Spinal cord (tissue), 10 donors: Measurements from ENCODE around the gene C1QTNF1. TPM values are rescaled to one million over a fixed set of nuclear protein-coding genes. Genes with fewer than 3 reads are reported as not detected.

ENCODE experiments used
- DNase-seq, 6 donors: peaks; one replicate each; pipeline versions ENCODE4 v3.0.0 to v3.0.0-alpha.2; 2013 to 2015; ENCODE audit warnings: low spot score in 6 of 6, low read depth in 4 of 6
- H3K27ac ChIP-seq: one replicate; pipeline ENCODE4 v1.5.1; 2013; ENCODE audit warnings: low read depth, low read length, control low read depth
- H3K27me3 ChIP-seq: one replicate; pipeline ENCODE4 v1.6.1; 2013; ENCODE audit warnings: low read length; ENCODE audit not compliant: control insufficient read depth, insufficient read depth
- H3K36me3 ChIP-seq: one replicate; pipeline ENCODE4 v1.6.1; 2013; ENCODE audit warnings: low read length; ENCODE audit not compliant: control insufficient read depth, insufficient read depth
- H3K4me1 ChIP-seq: one replicate; pipeline ENCODE4 v1.6.1; 2013; ENCODE audit warnings: low read length; ENCODE audit not compliant: control insufficient read depth, insufficient read depth
- H3K4me3 ChIP-seq: one replicate; pipeline ENCODE4 v1.5.1; 2013; ENCODE audit warnings: low read depth, low read length, control low read depth
- H3K9me3 ChIP-seq: one replicate; pipeline ENCODE4 v1.6.1; 2013; ENCODE audit warnings: low read length; ENCODE audit not compliant: control insufficient read depth, insufficient read depth
- WGBS: methylation state at CpG from one replicate; pipeline ENCODE4 v1.1.5; 2013; ENCODE audit warnings: missing lambda C conversion rate; ENCODE audit not compliant: insufficient coverage; 5-methylcytosine and 5-hydroxymethylcytosine counted together
- long read RNA-seq, 4 donors: transcript quantifications; one replicate each; lab custom pipeline, GENCODE V29; 2026
- polyA plus RNA-seq, 2 donors: library from polyadenylated mRNA; unstranded; fragments of 120-200 nt; gene quantifications; one replicate each; pipeline ENCODE4 v1.2.1, GENCODE V29; 2013; ENCODE audit not compliant: insufficient read length in 2 of 2
- total RNA-seq, 2 donors: library from RNA; depleted of rRNA in 1 of 2; stranded (reverse); fragments of 120-200 nt in 1 of 2; fragments of >200 nt in 1 of 2; gene quantifications; one replicate each; pipeline versions ENCODE4 v1.2.3 to v1.2.4, GENCODE V29; 2013 to 2014
- donor health status: healthy.

C1QTNF1 gene, protein sequence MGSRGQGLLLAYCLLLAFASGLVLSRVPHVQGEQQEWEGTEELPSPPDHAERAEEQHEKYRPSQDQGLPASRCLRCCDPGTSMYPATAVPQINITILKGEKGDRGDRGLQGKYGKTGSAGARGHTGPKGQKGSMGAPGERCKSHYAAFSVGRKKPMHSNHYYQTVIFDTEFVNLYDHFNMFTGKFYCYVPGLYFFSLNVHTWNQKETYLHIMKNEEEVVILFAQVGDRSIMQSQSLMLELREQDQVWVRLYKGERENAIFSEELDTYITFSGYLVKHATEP
- total RNA-seq = 10 to 100 TPM in 1 of 2 donors, 1 to 10 TPM in 1; 9.0 to 15.5 TPM
- polyA plus RNA-seq = 1 to 10 TPM; 4.0 to 7.1 TPM
- long read RNA-seq, donor 1 = 0 reads
- long read RNA-seq, donor 2 = 0 reads
- long read RNA-seq, donor 3 = 0 reads
- long read RNA-seq, donor 4 = 0 reads

- no peak within 1 kb of the TSS for H3K27ac ChIP-seq
- WGBS = 1% methylated on average over 56 of the region's 77 CpGs
- H3K27me3 ChIP-seq = peaks cover 70% of the 10 kb centered on the region
- H3K9me3 ChIP-seq = no peaks in the 10 kb centered on the region
- peak in 2 of 6 donors; percentile 63 to 77 for DNase-seq
- peaks cover 43% of the 10 kb centered on the region for H3K4me1 ChIP-seq
- no peaks in the 10 kb centered on the region for H3K36me3 ChIP-seq
- peak within 1 kb of the TSS; percentile 46 for H3K4me3 ChIP-seq
These were observed at the start of gene C1QTNF1 for GRCh38 chr17:79023886-79024771. TSS of gene C1QTNF1 (plus strand) at chr17:79024169. CDS start at chr17:79043969, 19,800 bp downstream.

DNA sequence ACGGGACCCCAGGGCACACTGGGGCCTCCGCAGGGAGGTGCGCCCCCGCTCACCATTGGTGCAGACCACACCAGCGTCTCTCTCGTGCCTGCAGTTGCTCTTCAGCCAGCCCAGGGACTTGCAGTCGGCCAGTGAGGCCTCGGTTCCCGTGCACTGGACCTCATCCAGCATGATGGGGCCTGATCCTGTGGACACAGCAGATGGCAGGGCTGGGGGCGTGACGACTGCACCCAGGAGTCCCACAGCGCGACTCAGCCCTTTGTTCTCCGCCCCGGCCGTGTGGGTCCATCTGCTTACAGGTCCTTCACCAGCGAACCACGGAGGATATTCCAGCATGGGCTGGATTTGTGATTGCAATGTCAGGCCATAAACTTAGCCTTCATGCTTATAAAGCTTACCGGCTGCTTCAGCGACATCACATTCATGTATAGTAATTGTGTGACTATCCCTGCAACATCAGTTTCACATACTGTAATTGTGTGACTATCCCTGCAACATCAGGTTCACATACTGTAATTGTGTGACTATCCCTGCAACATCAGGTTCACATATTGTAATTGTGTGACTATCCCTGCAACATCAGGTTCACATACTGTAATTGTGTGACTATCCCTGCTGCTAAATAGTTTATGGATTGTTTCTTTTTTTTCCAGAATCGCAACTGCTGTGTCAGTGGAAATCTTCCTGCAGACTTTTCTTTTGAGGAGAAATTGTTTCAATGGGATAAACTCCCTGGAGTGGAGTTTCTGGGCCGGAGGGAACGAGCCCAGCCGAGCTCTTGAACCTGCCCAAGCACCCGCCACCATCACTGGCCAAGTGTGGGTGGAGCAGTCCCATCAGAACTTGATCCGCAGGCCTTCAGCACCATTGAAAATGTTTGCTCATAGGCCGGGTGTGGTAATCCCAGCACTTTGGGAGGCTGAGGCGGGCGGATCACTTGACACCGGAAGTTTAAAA lies 49.1 kb upstream of the C1QTNF1 start:
- Histone ChIP-seq H3K4me1 (peaks cover 84% of the 10 kb centered on the region), H3K9me3 (no peaks in the 10 kb centered on the region), H3K27me3 (no peaks in the 10 kb centered on the region), H3K4me3 (peak overlapping the region; percentile 27), H3K36me3 (peaks cover 66% of the 10 kb centered on the region), H3K27ac (peak overlapping the region; percentile 88)
- DNase-seq = peak in 2 of 6 donors; percentile 74 to 93
- 41% methylated on average over 25 of the region's 30 CpGs for WGBS

GRCh38 chr17:78976907-78977680 lies 46.9 kb upstream of the C1QTNF1 start:
- H3K4me1 ChIP-seq = peaks cover 78% of the 10 kb centered on the region
- no peak overlapping the region for H3K4me3 ChIP-seq
- no peak overlapping the region for H3K27ac ChIP-seq

DNA sequence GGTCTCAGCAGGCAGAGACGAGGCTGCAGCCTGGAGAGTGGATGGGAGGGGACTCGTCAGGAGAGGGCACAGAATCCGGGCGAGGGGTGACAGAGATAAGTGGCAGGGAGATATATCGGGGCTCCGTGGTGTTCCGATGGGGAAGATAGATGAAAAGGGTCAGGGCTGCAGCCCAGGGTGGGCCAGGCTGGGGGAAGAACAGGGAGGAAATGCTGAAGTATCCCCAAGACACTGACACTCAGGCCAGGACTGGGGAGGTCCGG lies 46.4 kb upstream of the C1QTNF1 start:
- Histone ChIP-seq H3K27me3 (no peaks in the 10 kb centered on the region), H3K9me3 (no peaks in the 10 kb centered on the region), H3K4me3 (no peak overlapping the region), H3K4me1 (peaks cover 78% of the 10 kb centered on the region), H3K36me3 (peaks cover 44% of the 10 kb centered on the region), H3K27ac (no peak overlapping the region)
- 88% methylated on average over 8 of the region's 8 CpGs for WGBS
- DNase-seq = no peak

More at GRCh38 chr17:78976907-78977680, 46.9 kb upstream of the C1QTNF1 start:
- Histone ChIP-seq H3K9me3 (no peaks in the 10 kb centered on the region), H3K36me3 (peaks cover 49% of the 10 kb centered on the region), H3K27me3 (no peaks in the 10 kb centered on the region)
- no peak for DNase-seq
- WGBS = 81% methylated on average over 20 of the region's 20 CpGs

DNA sequence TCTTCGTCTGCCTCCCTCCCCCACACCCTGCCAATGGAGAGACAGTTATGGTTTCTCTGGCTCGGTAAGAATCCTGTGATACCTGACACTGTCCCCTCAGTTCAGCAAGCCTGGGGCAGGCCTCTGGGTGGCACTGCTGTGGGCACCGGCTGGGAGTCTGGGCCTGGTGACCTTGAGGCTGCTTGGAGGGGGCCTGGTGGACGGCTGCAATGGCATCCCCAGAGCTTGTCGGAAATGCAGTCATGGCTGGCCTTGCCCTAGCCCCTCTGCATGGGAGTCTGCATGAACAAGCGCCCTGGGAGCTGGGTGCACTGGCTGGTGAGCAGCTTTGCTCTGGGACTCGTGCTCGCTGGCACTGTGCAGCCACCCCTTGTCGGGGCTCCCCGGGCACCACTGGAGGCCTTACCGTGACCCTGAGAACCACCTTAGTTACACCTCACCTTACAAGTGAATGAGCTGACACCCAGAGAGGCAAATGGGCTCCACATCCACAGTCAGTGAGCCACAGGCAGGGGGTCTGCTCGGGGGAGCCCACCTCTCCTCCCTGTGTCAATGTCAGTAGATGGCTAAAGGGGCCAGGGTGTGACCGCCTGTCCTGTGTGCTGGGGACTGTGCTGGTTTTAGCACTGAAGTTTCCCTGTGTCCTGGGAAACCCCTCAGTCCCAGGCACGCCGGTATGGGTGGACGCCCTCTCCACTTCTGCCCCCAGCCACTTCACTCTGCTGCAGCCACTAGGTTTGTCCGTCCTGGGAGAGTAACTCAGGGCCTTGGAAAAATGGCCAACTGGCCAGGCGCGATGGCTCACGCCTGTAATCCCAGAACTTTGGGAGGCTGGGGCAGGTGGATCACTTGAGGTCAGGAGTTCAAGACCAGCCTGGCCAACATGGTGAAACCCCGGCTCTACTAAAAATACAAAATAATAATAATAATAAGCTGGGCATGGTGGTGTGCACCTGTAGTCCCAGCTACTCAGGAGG lies 45.7 kb upstream of the C1QTNF1 start:
- WGBS = 74% methylated on average over 19 of the region's 21 CpGs
- H3K9me3 ChIP-seq = no peaks in the 10 kb centered on the region
- H3K4me1 ChIP-seq = peaks cover 74% of the 10 kb centered on the region
- no peaks in the 10 kb centered on the region for H3K27me3 ChIP-seq
- no peak overlapping the region for H3K27ac ChIP-seq
- DNase-seq = no peak
- no peak overlapping the region for H3K4me3 ChIP-seq
- H3K36me3 ChIP-seq = peaks cover 37% of the 10 kb centered on the region

DNA sequence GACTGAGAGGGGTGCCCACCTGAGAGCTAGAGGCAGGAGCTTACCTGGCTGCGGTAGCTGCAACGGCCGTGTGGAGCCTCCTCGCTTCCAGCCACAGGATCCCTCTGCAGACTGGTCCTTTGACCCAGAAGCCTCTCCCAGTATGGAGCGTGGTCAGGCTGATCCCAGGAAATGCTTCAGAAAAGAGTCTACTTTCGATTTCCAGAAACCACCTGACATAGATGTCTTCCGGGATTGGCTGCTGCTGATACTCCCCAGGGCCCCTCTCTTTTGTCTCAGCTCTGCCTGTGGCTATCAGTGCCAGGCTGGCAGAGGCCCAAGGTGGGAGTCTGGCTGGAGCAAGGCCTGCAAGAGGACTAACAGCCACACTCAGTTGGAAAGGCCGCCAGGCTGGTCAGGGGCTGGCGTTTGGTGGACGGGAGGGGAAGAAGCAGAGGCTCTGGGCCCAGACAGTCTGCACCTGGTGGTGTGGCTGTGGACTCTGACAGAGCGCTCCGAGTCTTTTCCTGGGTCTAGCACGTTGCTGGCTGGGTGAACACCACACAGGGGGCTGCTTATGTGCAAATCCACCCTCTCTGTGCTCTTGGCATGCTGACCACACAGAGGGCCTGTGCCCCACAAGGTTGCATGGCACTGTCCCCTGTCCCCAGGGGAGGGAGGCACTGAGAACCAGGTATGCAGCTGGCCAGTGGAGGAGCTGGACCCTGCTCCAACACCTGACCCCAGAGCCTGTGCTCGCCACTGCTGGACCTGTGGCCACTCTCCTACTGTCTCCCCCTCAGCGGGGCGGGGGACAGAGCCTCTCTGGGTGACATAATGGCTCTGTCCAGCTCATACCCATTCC lies 44.0 kb upstream of the C1QTNF1 start, which contains the start of gene LGALS3BP:
LGALS3BP (minus strand) TSS at position 144 of the 844 bp plus-strand sequence. CDS start 2,732 bp downstream, outside the sequence.
- peaks cover 21% of the 10 kb centered on the region for H3K36me3 ChIP-seq
- no peaks in the 10 kb centered on the region for H3K9me3 ChIP-seq
- H3K4me1 ChIP-seq = peaks cover 58% of the 10 kb centered on the region
- 35% methylated on average over 16 of the region's 16 CpGs for WGBS
- no peaks in the 10 kb centered on the region for H3K27me3 ChIP-seq
- peak within 1 kb of the TSS; percentile 29 for H3K4me3 ChIP-seq
- DNase-seq = peak in 5 of 6 donors; percentile 63 to 96 (median 81)
- H3K27ac ChIP-seq = peak within 1 kb of the TSS; percentile 86

- Histone ChIP-seq H3K36me3 (peaks cover 21% of the 10 kb centered on the region), H3K9me3 (no peaks in the 10 kb centered on the region), H3K4me3 (no peak overlapping the region), H3K4me1 (peaks cover 54% of the 10 kb centered on the region), H3K27me3 (no peaks in the 10 kb centered on the region), H3K27ac (peak overlapping the region; percentile 86)
- DNase-seq = no peak
- WGBS = 82% methylated on average over 7 of the region's 8 CpGs
These were observed 43.4 kb upstream of the C1QTNF1 start for GRCh38 chr17:78980624-78980972.
